WERI-Rb-1 (cell line): ENCODE data around the gene NUDT14.

ENCODE experiments used
- DNase-seq: peaks from one replicate; pipeline ENCODE4 v3.0.0-alpha.2; 2020
- H3K27ac ChIP-seq: fragments of 250-450 bp; sonication (Bioruptor Pico); 2 replicates; pipeline ENCODE4 v1.5.1; 2020; ENCODE audit warnings: mild to moderate bottlenecking, moderate library complexity
- H3K27me3 ChIP-seq: fragments of 250-450 bp; sonication (Bioruptor Pico); 2 replicates; pipeline ENCODE4 v1.5.1; 2021; ENCODE audit warnings: mild to moderate bottlenecking, low read depth, moderate library complexity; ENCODE audit not compliant: insufficient read depth, severe bottlenecking
- H3K36me3 ChIP-seq: fragments of 250-450 bp; sonication (Bioruptor Pico); 2 replicates; pipeline ENCODE4 v1.5.1; 2020; ENCODE audit warnings: mild to moderate bottlenecking, moderate library complexity
- H3K4me3 ChIP-seq: 2 replicates; pipeline ENCODE4 v1.5.1; 2011; ENCODE audit warnings: low read depth, mild to moderate bottlenecking, control low read depth, low read length
- H3K9me3 ChIP-seq: fragments of 250-450 bp; sonication (Bioruptor Pico); 2 replicates; pipeline ENCODE4 v1.5.1; 2021; ENCODE audit warnings: mild to moderate bottlenecking, moderate library complexity; ENCODE audit not compliant: severe bottlenecking
- CTCF ChIP-seq: IDR thresholded peaks from 2 replicates; pipeline ENCODE4 v1.5.1; 2011; ENCODE audit warnings: low read depth, mild to moderate bottlenecking, control low read depth, inconsistent platforms, low read length

Gene NUDT14

DNA sequence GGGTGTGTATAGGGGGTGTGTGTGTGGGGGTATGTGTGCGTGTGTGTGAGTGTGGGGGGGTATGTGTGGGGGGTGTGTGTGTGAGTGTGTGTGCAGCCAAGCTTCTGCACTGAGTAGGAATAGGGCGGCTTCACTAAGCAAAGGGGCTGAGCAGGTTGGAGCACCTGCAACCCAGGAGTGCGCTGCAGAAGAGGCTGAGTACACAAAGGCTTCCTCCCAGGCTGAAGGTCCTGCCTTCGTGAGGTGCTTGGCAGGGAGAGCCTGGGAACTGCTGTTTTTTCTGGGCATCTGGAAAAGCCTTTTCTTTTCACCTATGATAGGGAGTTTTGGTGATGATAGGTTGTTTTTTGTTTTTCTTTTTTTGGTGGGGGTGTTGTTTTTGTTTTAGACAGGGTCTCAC is 6.0 kb upstream of the NUDT14 start:
- Histone ChIP-seq H3K4me3 (no peak overlapping the region), H3K27me3 (no peaks in the 10 kb centered on the region), H3K27ac (no peak overlapping the region), H3K36me3 (no peaks in the 10 kb centered on the region), H3K9me3 (peaks cover 10% of the 10 kb centered on the region)
- DNase-seq, result no peak
- TF ChIP-seq CTCF, result no peak

- H3K27ac ChIP-seq, result no peak overlapping the region
Measured at GRCh38 chr14:105185973-105186372, 4.9 kb upstream of the NUDT14 start.

DNA sequence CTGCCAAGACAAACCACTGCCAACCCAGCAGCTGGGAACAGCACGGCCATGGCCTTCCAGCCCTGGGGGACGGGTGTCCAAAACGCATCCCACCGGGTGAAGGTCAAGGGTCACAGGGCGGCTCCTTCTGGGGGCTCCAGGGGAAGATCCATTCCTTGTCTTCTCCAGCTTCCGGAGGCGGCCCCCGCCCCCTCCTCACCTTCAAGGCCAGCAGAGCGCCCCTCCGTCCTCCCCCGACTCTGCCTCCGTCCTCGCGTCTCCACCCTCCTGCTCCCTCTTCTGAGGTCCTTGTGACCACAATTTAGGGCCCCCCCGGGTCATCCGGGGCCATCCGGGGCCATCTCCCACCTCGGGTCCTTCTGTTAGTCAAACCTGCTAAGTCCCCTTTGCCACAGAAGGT is 3.9 kb upstream of the NUDT14 start:
- no peaks in the 10 kb centered on the region for H3K27me3 ChIP-seq
- no peak overlapping the region for H3K27ac ChIP-seq
- H3K9me3 ChIP-seq, result peaks cover 10% of the 10 kb centered on the region
- TF ChIP-seq CTCF, result no peak
- no peaks in the 10 kb centered on the region for H3K36me3 ChIP-seq
- DNase-seq, result no peak
- no peak overlapping the region for H3K4me3 ChIP-seq

More at GRCh38 chr14:105185973-105186372, 4.9 kb upstream of the NUDT14 start:
- no peaks in the 10 kb centered on the region for H3K27me3 ChIP-seq
- H3K36me3 ChIP-seq, result no peaks in the 10 kb centered on the region
- no peak for DNase-seq
- H3K4me3 ChIP-seq, result no peak overlapping the region
- no peak for TF ChIP-seq CTCF
- H3K9me3 ChIP-seq, result peaks cover 10% of the 10 kb centered on the region

DNA sequence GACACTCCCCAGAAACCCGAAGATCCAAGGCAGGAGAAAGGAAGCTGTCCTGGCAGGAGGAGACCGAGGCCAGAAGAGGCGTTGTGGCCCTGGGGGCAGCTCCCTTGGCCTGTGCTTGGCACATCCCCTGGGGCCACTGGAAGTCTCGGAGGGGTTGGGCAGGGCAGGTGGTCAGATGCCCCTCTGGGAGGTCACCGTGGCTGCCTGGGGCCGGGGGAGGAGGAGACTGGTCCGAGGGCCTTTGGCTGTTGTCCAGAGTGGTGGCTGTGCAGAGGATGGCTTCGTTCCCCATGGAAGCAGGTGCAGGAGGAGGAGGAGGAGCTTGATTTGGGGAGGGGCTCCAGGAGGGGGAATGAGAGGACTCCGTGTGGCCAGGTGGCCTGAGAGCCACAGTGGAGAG is 3.3 kb upstream of the NUDT14 start:
- H3K36me3 ChIP-seq, result 0 out of 2 replicates have a peak, but pooled peaks cover 5% of the 10 kb centered on the region
- H3K27ac ChIP-seq, result no peak overlapping the region
- DNase-seq, result no peak
- H3K9me3 ChIP-seq, result peaks cover 10% of the 10 kb centered on the region
- no peaks in the 10 kb centered on the region for H3K27me3 ChIP-seq
- TF ChIP-seq CTCF, result no peak
- no peak overlapping the region for H3K4me3 ChIP-seq

DNA sequence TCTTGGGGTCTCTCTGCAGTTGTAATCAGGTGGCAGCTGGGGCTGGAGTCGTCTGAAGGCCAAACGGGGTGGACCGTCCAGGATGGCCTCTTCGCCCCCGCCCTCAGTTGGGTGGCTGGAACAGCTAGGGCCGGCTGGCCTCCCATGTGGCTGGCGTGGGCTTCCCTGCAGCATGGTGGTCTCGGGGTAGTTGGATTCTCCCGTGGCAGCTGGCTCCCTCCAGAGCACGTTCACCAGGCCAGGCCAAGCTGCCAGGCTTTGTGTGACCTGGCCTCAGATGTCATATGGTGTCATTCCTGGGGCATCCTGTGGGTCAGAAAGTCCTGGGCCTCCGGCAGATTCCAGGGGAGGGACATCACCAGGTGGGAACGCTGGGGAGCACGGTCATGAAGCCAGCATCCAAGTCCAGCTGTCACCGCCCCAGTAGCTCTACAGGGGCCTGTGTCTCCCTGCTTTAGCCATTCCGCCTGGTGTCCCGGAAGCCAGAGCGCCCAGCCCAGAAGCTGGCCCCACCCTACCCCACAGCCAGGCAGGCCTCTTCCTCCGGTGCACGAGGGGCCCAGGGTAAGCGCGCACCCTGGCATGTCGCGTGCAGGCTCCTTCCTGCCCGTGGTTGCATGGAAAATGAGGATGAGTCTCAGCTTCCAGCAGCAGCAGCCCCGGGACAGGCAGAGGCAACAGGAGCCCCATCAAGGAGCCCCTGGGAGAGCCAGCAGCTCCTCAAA is 1.3 kb upstream of the NUDT14 start:
- Histone ChIP-seq H3K27me3 (no peaks in the 10 kb centered on the region), H3K9me3 (no peaks in the 10 kb centered on the region), H3K27ac (no peak overlapping the region), H3K4me3 (no peak overlapping the region), H3K36me3 (peaks cover 10% of the 10 kb centered on the region)
- no peak for TF ChIP-seq CTCF
- DNase-seq, result no peak
